ENCODE results near the gene CTNNA1. TPM values are rescaled to one million over a fixed set of nuclear protein-coding genes. Genes with fewer than 3 reads are reported as not detected.

The CTNNA1 gene
- polyA plus RNA-seq, 1 experiment = 140 TPM

GRCh38 chr5:138737494-138738265 lies 15.5 kb upstream of the CTNNA1 start:
- H3K4me3 ChIP-seq (ENCODE audit: low read depth, low read length) = no peak overlapping the region
- no peak overlapping the region for H3K27ac ChIP-seq (ENCODE audit: low read depth, low read length)
- no peak for DNase-seq (ENCODE audit: low read depth, low spot score)
- CTCF ChIA-PET = no interaction called here
- TF ChIP-seq CTCF (IDR thresholded peaks at IDR 0.05; ENCODE audit: low read depth, low read length) = no peak
- H3K9me3 ChIP-seq (ENCODE audit: control insufficient read depth, insufficient read depth, low read length) = no peaks in the 10 kb centered on the region
- POLR2A ChIA-PET = no interaction called here
- H3K27me3 ChIP-seq (ENCODE audit: control insufficient read depth, insufficient read depth, low read length) = peaks cover 2% of the 10 kb centered on the region

GRCh38 chr5:138738399-138738798 lies 14.8 kb upstream of the CTNNA1 start:
- Histone ChIP-seq H3K9me3 (ENCODE audit: control insufficient read depth, insufficient read depth, low read length) (no peaks in the 10 kb centered on the region), H3K4me3 (ENCODE audit: low read depth, low read length) (no peak overlapping the region), H3K27me3 (ENCODE audit: control insufficient read depth, insufficient read depth, low read length) (peaks cover 2% of the 10 kb centered on the region), H3K27ac (ENCODE audit: low read depth, low read length) (no peak overlapping the region)
- POLR2A ChIA-PET = no interaction called here
- no peak for TF ChIP-seq CTCF (IDR thresholded peaks at IDR 0.05; ENCODE audit: low read depth, low read length)
- CTCF ChIA-PET = no interaction called here
- DNase-seq (ENCODE audit: low read depth, low spot score) = no peak

- no peak for TF ChIP-seq CTCF (IDR thresholded peaks at IDR 0.05; ENCODE audit: low read depth, low read length)
- Histone ChIP-seq H3K27me3 (ENCODE audit: control insufficient read depth, insufficient read depth, low read length) (peaks cover 2% of the 10 kb centered on the region), H3K27ac (ENCODE audit: low read depth, low read length) (no peak overlapping the region), H3K4me3 (ENCODE audit: low read depth, low read length) (no peak overlapping the region), H3K9me3 (ENCODE audit: control insufficient read depth, insufficient read depth, low read length) (no peaks in the 10 kb centered on the region)
- CTCF ChIA-PET = no interaction called here
- POLR2A ChIA-PET = no interaction called here
- DNase-seq (ENCODE audit: low read depth, low spot score) = no peak
These were observed 13.3 kb upstream of the CTNNA1 start for GRCh38 chr5:138739938-138740337.

DNA sequence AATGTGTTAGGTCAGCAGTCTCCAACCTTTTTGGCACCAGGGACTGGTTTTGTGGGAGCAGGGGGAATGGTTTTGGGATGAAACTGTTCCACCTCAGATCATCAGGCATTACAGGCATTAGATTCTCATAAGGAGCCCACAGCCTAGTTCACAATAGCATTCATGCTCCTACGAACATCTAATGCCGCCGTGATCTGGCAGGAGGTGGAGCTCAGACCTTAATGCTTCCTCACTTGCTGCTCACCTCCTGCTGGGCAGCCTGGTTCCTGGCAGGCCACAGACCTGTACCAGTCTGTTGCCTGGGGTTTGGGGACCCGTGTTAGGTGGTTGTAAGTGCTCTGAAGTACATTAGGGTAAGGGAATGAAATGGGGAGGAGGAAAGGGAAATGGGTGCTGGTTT lies 9.7 kb upstream of the CTNNA1 start:
- ChIA-PET POLR2A (no interaction called here), CTCF (interaction anchor here (0.6 kb wide), 1 partner anchor 104 kb away, joined by 3 read pairs; no protein-coding TSS in a partner anchor)
- Histone ChIP-seq H3K9me3 (ENCODE audit: control insufficient read depth, insufficient read depth, low read length) (no peaks in the 10 kb centered on the region), H3K27ac (ENCODE audit: low read depth, low read length) (no peak overlapping the region), H3K4me3 (ENCODE audit: low read depth, low read length) (no peak overlapping the region), H3K27me3 (ENCODE audit: control insufficient read depth, insufficient read depth, low read length) (no peaks in the 10 kb centered on the region)
- no peak for TF ChIP-seq CTCF (IDR thresholded peaks at IDR 0.05; ENCODE audit: low read depth, low read length)
- DNase-seq (ENCODE audit: low read depth, low spot score) = no peak

DNA sequence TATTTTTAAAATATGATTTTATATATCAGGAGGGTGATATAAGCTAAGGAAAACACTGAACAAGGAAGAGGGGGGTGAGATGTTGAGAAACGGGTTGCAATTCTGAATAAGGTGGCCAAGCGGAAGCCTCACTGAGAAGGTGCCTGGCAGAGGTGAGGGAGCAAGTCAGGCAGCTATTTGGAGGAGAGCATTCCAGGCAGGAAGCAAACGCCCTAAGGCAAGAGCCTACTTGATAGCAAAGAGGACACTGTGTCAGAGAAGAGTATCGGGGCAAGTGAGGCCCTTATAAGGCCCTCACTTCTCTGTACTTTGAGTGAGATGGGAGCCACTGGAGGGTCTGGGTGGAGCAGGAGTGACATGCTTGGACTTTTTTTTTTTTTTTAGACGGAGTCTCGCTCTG lies 8.0 kb upstream of the CTNNA1 start:
- Histone ChIP-seq H3K4me3 (ENCODE audit: low read depth, low read length) (no peak overlapping the region), H3K27me3 (ENCODE audit: control insufficient read depth, insufficient read depth, low read length) (no peaks in the 10 kb centered on the region), H3K9me3 (ENCODE audit: control insufficient read depth, insufficient read depth, low read length) (no peaks in the 10 kb centered on the region), H3K27ac (ENCODE audit: low read depth, low read length) (no peak overlapping the region)
- no peak for DNase-seq (ENCODE audit: low read depth, low spot score)
- ChIA-PET POLR2A (interaction anchor here (0.6 kb wide), 1 partner anchor 548 kb away, joined by 6 read pairs; no protein-coding TSS in a partner anchor), CTCF (no interaction called here)
- no peak for TF ChIP-seq CTCF (IDR thresholded peaks at IDR 0.05; ENCODE audit: low read depth, low read length)
